Heart left ventricle (tissue), 13 donors: Measurements from ENCODE around the gene CDH26.

Experiments used
- POLR2A ChIP-seq, 2 donors: fragments of 450-650 bp; IDR thresholded peaks; one replicate each; pipeline ENCODE4 v1.6.1; 2017; ENCODE audit warnings: antibody characterized with exemption in 2 of 2, mild to moderate bottlenecking in 2 of 2, moderate library complexity in 2 of 2
- TF ChIP-seq, protein P1 (sequence below), 12 donors: fragments of 200-600 bp; sonication (generic) in 4 of 12; IDR thresholded peaks; one replicate each; pipeline versions ENCODE4 v1.5.0 to v1.8.0; 2018 to 2022; ENCODE audit warnings: antibody characterized with exemption in 12 of 12, mild to moderate bottlenecking in 5 of 12
- donor health status: ischemic (EF 13 %, LVEDD 7.1; RV severe dilation, severe dysfunction).
- donor health status: DM: no; HTN: yes; CAD: no.
- donor health status: DM: no; HTN: no; CAD: no.
- donor health status: ischemic (EF 25% LVEDD 6.9; RV normal size, moderate dysfunction).
- donor health status: ischemic (EF 25% LVEDD 5.7; RV mildly dilated, moderate dysfunction).
- donor health status: ischemic (EF 35%, LVEDD 5.7; RV mildly dilated, moderate dysfunction).
- donor health status: nonischemic (EF 11% LVEDD 7.7; RV severe dilation, severe dysfunction).
- donor health status: DM: yes; HTN: yes; CAD: no.
- donor health status: PGD.
- donor health status: ischemic (EF 29% LVEDD 5.4; RV normal size, mild dysfunction).
- donor health status: nonischemic (EF 23%, LVEDD 6.1; RV moderate dilation, normal function).

- no peak for TF ChIP-seq POLR2A (IDR thresholded peaks at IDR 0.05)
- TF ChIP-seq, protein P1, sequence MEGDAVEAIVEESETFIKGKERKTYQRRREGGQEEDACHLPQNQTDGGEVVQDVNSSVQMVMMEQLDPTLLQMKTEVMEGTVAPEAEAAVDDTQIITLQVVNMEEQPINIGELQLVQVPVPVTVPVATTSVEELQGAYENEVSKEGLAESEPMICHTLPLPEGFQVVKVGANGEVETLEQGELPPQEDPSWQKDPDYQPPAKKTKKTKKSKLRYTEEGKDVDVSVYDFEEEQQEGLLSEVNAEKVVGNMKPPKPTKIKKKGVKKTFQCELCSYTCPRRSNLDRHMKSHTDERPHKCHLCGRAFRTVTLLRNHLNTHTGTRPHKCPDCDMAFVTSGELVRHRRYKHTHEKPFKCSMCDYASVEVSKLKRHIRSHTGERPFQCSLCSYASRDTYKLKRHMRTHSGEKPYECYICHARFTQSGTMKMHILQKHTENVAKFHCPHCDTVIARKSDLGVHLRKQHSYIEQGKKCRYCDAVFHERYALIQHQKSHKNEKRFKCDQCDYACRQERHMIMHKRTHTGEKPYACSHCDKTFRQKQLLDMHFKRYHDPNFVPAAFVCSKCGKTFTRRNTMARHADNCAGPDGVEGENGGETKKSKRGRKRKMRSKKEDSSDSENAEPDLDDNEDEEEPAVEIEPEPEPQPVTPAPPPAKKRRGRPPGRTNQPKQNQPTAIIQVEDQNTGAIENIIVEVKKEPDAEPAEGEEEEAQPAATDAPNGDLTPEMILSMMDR (IDR thresholded peaks at IDR 0.05): no peak
These were observed 51.1 kb downstream of the CDH26 start for GRCh38 chr20:60009318-60009717.
